LNCaP clone FGC (cell line): ENCODE results near the gene SLC7A10.

ENCODE experiments used
- DNase-seq: peaks from one replicate; pipeline ENCODE4 v3.0.0-alpha.2; 2011; ENCODE audit warnings: low read depth
- H3K4me3 ChIP-seq: 2 replicates; pipeline ENCODE4 v1.5.1; 2011; ENCODE audit warnings: mild to moderate bottlenecking, low read depth, low read length, control low read depth
- CTCF ChIP-seq: IDR thresholded peaks from 2 replicates; pipeline ENCODE4 v1.5.1; 2012; ENCODE audit warnings: mild to moderate bottlenecking; ENCODE audit not compliant: control insufficient read depth, insufficient read depth; ENCODE audit errors: extremely low read depth

The SLC7A10 gene

DNA sequence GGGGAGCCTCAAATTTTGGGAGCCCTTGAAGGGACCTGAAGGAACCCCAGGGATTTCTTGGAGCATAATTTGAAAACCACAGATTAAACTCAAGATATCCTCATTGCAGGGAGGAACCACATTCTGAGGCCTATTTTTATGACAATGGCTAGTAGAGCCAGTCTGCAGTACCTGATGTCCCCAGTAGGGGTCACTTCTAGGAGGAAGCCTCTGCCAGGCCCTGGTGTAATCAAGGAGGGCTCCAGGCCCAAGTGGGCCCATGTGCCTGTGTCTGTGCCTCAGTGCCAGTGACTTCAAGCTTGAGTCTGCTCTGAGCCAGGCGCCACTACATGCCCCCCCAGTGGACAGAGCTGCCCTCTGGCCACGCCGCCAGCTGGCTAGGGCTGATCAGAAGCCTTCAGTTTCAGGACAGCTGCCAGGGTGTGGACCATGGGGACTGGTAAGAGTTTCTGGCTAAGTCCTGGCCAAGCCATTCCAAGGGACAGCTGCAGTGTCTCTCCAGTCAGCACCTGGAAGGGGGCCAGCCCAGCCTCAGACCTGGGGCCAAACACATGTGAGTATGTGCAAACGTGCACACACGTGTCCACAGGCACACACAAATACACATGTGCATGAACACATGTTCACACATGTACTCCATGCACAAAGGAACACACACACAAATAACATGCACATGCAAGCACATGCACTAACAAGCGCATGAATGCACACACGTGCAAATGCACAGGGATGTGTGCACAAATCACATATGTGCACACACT is 20.5 kb upstream of the SLC7A10 start:
- H3K4me3 ChIP-seq = no peak overlapping the region
- peak; percentile 35 for TF ChIP-seq CTCF
- DNase-seq = no peak

GRCh38 chr19:33242911-33243310 is 17.3 kb upstream of the SLC7A10 start:
- TF ChIP-seq CTCF = no peak
- H3K4me3 ChIP-seq = no peak overlapping the region
- DNase-seq = no peak

DNA sequence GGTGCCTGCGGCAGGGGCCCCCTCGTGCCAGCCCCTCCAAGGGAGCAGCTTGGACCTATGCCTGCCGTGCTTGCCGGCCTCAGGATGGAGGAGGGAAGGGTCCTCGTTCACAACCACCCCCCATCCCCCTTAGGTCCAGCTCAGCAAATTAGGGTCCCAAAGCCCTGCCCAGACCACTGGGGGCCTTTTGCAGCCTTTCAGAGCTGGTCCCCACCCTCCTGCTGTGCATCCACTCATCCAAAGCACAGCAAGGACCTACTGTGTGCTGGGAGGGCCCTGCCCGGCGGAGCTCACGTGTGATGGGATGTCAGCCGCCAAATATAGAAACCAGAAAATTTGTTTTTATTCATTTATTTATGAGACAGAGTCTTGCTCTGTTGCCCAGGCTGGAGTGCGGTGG is 16.5 kb upstream of the SLC7A10 start:
- H3K4me3 ChIP-seq = no peak overlapping the region
- DNase-seq = no peak
- TF ChIP-seq CTCF = no peak

DNA sequence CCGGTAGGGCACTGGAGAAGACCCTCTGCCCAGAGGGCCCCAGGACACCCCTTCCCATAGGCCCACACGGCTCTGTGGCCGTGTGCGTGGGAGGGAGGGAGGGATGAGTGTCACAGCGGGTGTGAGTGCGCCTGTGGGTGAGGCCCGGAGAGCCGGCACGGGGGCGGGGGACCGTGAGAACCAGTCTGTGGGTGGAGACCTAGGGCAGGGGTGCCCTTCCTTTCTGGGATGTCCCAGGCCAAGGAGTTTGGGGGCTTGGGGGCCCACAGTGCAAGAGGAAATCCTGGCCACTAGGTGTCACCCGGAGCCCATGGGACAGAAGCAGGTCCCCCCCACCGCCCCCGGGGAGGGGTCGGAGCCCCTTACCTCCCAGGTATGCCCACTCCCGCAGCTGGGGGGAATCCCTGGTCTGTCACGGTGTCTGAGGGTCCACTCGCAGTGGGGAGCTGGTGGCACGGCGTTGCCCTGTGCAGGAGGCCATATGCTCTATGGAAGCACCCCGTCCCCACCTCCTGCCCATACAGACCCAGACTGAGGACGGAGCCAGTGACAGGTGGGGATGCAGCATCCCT is 16.0 kb upstream of the SLC7A10 start:
- no peak for DNase-seq
- no peak overlapping the region for H3K4me3 ChIP-seq
- TF ChIP-seq CTCF = peak; percentile 68

DNA sequence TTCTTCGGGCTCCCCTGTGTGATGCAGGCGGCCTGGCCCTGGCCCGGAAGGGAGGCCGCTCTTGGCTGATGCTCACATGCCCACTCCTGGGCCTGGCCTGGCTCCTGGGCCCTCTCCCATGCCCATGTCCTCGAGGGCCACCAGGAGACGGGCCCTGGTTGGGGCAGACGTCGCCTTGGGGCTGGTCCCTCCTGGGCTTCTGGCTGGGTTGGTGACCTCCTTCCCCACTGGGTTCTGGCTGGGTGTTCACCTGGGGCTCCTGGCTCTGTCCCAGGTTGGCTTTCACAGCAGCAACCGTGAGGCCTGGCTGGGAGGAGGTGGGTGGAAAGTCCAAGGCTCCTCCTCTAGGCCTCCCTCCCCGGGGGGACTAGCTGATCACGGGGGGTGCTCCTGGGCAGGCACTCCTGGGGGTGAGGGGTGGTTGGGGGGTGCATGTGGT is 15.5 kb upstream of the SLC7A10 start:
- no peak overlapping the region for H3K4me3 ChIP-seq
- DNase-seq = no peak
- no peak for TF ChIP-seq CTCF

DNA sequence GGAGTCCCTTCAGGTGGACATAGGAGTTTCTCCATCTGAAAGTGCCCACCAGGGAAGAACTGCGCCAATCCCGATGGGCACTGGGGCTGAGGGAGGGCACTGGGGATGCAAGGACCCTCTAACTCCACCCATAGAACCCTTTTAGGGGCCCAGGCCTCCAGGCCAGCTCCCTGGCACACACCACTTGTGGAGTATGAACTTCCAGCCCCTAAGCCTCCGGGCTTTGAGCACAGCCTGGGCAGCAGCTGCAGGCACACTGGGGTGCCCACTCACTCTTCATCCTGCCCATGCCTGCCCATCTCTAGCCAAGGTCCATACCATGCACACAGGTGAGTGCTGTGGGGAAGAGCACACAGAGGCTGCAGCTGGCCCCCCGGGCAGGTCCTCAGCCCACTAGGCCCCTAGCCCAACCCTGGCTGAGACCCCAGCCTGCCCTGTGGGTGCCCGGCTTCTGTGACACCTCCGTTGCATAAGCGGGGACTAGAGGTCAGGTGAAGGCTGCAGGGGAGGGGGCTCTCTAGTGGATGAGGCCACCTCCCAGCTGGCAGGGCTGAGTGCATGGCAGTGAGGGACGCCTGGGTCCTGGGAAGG is 14.6 kb upstream of the SLC7A10 start:
- TF ChIP-seq CTCF = no peak
- no peak for DNase-seq

More for the DNA sequence above, 14.6 kb upstream of the SLC7A10 start:
- no peak overlapping the region for H3K4me3 ChIP-seq
